Measurements from ENCODE around the gene ALG5.

ALG5 gene

GRCh38 chr13:36979361-36980050, 19.6 kb downstream of the ALG5 start:
- DNase-seq = no peak

- DNase-seq = no peak
Observed at GRCh38 chr13:36975172-36975571, 24.0 kb downstream of the ALG5 start.

- no peak for DNase-seq
Observed at GRCh38 chr13:36973621-36974295, 25.4 kb downstream of the ALG5 start.

GRCh38 chr13:36973009-36973408, 26.1 kb downstream of the ALG5 start:
- no peak for DNase-seq

- DNase-seq = no peak
Observed at GRCh38 chr13:36966404-36966803, 32.7 kb downstream of the ALG5 start.

GRCh38 chr13:36965767-36966166, 33.4 kb downstream of the ALG5 start:
- no peak for DNase-seq

GRCh38 chr13:36959456-36960116, 39.6 kb downstream of the ALG5 start:
- no peak for DNase-seq

GRCh38 chr13:36954542-36954941, 44.6 kb downstream of the ALG5 start:
- DNase-seq = no peak

- DNase-seq = no peak
Observed at GRCh38 chr13:36950920-36951319, 48.2 kb downstream of the ALG5 start.

- DNase-seq = no peak
Observed at GRCh38 chr13:36950330-36950729, 48.8 kb downstream of the ALG5 start.

GRCh38 chr13:36945078-36945477, 54.1 kb downstream of the ALG5 start:
- no peak for DNase-seq

- DNase-seq = no peak
Observed at GRCh38 chr13:36925603-36926002, 73.5 kb downstream of the ALG5 start.

GRCh38 chr13:36924001-36924400, 75.1 kb downstream of the ALG5 start:
- no peak for DNase-seq

GRCh38 chr13:36921631-36922301, 77.4 kb downstream of the ALG5 start:
- no peak for DNase-seq

GRCh38 chr13:36920616-36921185, 78.4 kb downstream of the ALG5 start:
- no peak for DNase-seq

- DNase-seq = peak; percentile 42
Observed at GRCh38 chr13:36919833-36920615, 79.1 kb downstream of the ALG5 start, which contains the start of gene SMAD9. SMAD9 (minus strand) TSS chr13:36920238; CDS start chr13:36879689, 40,549 bp downstream.

- peak; percentile 7 for DNase-seq
Observed at GRCh38 chr13:36919171-36919832, 79.8 kb downstream of the ALG5 start.

- peak; percentile 7 for DNase-seq
Observed at GRCh38 chr13:36918246-36919131, 80.7 kb downstream of the ALG5 start.

GRCh38 chr13:36917311-36917710, 81.8 kb downstream of the ALG5 start:
- no peak for DNase-seq

- no peak for DNase-seq
Observed at GRCh38 chr13:36915896-36916640, 83.1 kb downstream of the ALG5 start.

Data from NCI-H2107 (cell line).